NCI-H1436 (cell line): Measurements from ENCODE around the gene CXCR4.
"Not testable (repeated sequence)": the region's sequence is repeated elsewhere in the genome, so short reads cannot be mapped to it uniquely, and the experiment has no call there.

Experiments
- DNase-seq: peaks from one replicate; lab custom pipeline; 2025; lab: John Stamatoyannopoulos, UW

The CXCR4 gene

GRCh38 chr2:136114382-136114781, 3.6 kb downstream of the CXCR4 start:
- no peak for DNase-seq

- DNase-seq, result no peak
Measured at GRCh38 chr2:136113209-136113971, 4.6 kb downstream of the CXCR4 start.

GRCh38 chr2:136112317-136113208, 5.4 kb downstream of the CXCR4 start:
- DNase-seq, result no peak

GRCh38 chr2:136111711-136112110, 6.2 kb downstream of the CXCR4 start:
- DNase-seq, result no peak

GRCh38 chr2:136110526-136110925, 7.4 kb downstream of the CXCR4 start:
- DNase-seq, result no peak

- no peak for DNase-seq
Measured at GRCh38 chr2:136108463-136108862, 9.5 kb downstream of the CXCR4 start.

GRCh38 chr2:136107051-136108033, 10.6 kb downstream of the CXCR4 start:
- no peak for DNase-seq

GRCh38 chr2:136106505-136106904, 11.4 kb downstream of the CXCR4 start:
- no peak for DNase-seq

GRCh38 chr2:136104977-136105376, 13.0 kb downstream of the CXCR4 start:
- no peak for DNase-seq

GRCh38 chr2:136101042-136101441, 16.9 kb downstream of the CXCR4 start:
- no peak for DNase-seq

GRCh38 chr2:136098441-136098840, 19.5 kb downstream of the CXCR4 start:
- no peak for DNase-seq

GRCh38 chr2:136093583-136093982, 24.4 kb downstream of the CXCR4 start:
- DNase-seq, result no peak

- no peak for DNase-seq
Measured at GRCh38 chr2:136091899-136092298, 26.1 kb downstream of the CXCR4 start.

- not testable (repeated sequence) for DNase-seq
Measured at GRCh38 chr2:136087901-136088460, 30.0 kb downstream of the CXCR4 start.

- DNase-seq, result no peak
Measured at GRCh38 chr2:136086253-136087016, 31.5 kb downstream of the CXCR4 start.

GRCh38 chr2:136085453-136086209, 32.3 kb downstream of the CXCR4 start:
- no peak for DNase-seq

GRCh38 chr2:136081582-136082210, 36.3 kb downstream of the CXCR4 start:
- no peak for DNase-seq

GRCh38 chr2:136080114-136080513, 37.8 kb downstream of the CXCR4 start:
- DNase-seq, result no peak

GRCh38 chr2:136077107-136077506, 40.8 kb downstream of the CXCR4 start:
- DNase-seq, result no peak

- no peak for DNase-seq
Measured at GRCh38 chr2:136075476-136075875, 42.5 kb downstream of the CXCR4 start.
